Midbrain (tissue), 1 donor: ENCODE data around the gene RASGRF2.

ENCODE experiments used
- DNase-seq: peaks from one replicate; lab custom pipeline; 2025; lab: John Stamatoyannopoulos, UW

The RASGRF2 gene

GRCh38 chr5:81140441-81140840 is 180.3 kb downstream of the RASGRF2 start:
- no peak for DNase-seq

- no peak for DNase-seq
Observed at GRCh38 chr5:81140943-81141342, 180.8 kb downstream of the RASGRF2 start.

DNA sequence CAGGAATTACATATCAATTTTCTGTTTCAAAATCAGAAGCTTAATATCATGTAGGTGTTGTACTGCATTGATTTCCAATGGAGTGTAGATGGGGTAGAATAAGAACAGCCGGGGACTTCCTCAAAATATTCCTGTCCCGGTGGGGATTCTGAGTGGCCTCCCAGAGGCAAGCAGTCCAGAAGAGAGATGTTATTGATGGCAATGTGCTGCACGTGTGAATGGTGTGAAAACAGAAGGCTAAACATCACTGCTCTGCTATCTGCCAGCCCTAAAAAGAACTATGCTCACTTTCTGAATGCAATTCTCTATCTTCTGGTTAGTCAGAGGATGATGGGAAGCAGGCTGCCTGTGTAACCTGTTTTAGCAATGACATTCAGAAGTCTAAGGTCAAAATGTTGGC is 181.9 kb downstream of the RASGRF2 start:
- DNase-seq, result no peak

GRCh38 chr5:81145329-81145935 is 185.3 kb downstream of the RASGRF2 start:
- DNase-seq, result no peak

DNA sequence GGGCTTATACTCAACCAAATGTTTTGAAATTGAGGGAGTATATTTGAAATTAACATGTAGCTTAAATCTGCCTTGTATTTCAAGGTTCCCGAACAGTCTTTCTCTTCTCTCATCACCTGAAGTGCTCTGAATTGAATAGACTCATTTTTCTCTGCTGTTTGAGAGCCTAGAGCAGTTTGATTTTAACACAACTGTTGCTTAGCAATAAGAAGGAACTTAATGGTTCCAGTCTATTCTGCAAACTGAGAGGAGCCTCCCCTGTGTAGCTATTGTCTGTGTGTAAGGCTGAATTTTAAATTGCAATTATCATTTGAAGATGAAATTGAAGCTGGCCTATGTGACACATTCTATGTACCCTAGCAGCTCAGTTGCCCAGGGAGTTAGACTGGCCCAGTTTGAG is 185.9 kb downstream of the RASGRF2 start:
- no peak for DNase-seq

DNA sequence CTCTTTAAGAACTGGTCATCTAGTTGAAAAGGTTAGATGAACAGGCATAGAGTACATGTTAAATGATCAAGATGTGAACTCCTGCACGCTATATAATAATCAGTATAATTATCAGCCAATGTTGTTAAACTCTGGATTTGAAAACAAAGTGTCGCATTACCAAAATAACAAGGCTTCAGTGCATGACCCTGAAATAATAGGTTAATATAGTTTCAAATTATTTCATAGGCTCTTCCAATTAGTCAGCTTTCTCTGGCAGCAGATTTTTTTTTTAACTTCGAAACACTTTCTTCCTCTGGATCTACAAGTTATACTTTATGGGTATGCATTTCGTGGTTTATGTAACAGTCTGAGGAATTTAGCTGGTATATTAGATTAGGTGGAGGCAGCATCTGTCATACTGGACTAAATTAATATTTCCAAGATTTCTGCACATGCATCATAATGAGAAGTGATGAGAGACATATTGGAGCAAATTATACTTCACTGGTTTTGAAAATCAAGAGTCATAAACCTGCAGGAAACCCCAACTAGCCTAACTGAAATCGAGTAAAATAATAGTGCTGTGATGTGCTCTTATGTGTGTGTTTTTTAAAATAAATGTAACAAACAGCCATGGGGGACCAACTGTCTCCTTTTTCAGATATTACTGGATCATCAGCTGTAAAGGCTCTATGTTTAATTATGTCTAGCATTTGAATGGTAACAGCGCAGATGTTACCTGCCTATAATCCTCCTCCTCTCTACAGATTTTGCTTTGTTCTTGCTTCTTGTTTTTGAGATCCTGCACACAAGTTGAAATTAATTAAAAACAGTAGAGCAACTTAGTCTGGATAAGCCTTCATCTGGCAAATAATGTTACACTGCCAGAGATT is 187.1 kb downstream of the RASGRF2 start:
- no peak for DNase-seq

DNA sequence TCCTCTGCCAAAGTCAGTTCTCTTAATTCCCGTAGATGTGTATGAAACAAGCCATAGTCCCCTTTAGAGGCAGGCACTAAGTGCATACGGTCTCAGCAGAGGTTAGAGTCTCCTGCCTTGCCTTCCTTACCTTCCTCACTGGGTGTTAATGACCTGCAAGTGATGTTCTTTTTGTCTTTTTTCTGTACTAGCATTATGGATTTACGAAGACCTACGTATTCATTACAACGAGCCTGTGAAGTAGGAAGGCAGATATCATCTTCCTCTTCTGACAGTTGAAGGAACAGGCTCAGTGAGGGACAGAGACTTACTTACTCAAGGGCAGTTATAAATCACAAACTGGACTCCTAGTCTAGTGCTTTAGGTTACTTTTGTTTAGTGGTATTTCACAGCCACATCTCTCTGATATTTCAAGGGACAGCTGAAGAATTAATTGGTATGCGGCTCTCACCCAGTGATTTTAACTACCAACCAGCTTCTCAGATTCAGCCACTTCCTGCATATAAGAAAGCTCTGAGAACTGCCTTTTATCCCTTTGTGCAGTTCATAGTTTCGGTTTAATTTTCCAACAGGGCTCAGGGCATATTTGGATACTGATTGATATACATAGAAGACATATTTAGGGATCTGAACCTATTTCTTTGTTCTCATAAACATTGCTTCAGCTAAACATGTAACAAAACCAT is 187.9 kb downstream of the RASGRF2 start:
- no peak for DNase-seq

DNA sequence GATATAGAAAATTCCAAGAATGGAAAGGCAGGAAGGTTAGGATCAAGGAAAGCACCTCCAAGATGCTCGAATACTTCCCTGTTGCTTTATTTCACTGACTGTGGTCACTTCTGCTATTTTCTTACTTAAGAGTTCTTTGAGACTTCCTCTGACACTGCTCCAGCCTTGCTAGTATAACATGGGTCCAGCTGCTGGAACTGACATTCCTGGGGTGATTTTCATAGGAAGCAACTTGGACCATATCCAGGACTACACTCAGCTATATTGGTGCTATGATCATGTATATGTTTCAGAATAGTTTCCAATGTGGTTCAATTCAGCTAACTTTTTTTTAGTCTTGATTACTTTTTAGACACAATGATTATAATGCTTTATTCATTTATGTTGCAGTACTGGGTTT is 191.4 kb downstream of the RASGRF2 start:
- DNase-seq, result no peak

- DNase-seq, result no peak
Observed at GRCh38 chr5:81154725-81155124, 194.6 kb downstream of the RASGRF2 start.

- DNase-seq, result no peak
Observed at GRCh38 chr5:81156732-81157131, 196.6 kb downstream of the RASGRF2 start.

- no peak for DNase-seq
Observed at GRCh38 chr5:81161012-81161601, 200.9 kb downstream of the RASGRF2 start.

DNA sequence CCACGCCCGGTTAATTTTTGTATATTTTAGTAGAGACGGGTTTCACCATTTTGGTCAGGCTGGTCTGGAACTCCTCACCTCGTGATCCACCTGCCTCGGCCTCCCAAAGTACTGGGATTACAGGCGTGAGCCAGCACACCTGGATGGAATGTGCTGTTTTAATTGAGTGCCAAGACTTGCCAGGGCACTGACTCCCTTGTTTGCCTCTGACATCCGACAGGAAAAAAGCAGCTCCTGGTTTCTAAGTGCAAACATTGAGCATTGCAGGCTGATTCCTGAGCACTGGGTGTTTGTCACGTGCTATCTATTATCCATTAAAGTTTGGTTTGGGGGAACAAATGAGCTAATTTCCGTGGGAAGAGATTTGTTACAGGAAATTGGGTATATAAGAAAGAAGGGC is 202.3 kb downstream of the RASGRF2 start:
- no peak for DNase-seq

DNA sequence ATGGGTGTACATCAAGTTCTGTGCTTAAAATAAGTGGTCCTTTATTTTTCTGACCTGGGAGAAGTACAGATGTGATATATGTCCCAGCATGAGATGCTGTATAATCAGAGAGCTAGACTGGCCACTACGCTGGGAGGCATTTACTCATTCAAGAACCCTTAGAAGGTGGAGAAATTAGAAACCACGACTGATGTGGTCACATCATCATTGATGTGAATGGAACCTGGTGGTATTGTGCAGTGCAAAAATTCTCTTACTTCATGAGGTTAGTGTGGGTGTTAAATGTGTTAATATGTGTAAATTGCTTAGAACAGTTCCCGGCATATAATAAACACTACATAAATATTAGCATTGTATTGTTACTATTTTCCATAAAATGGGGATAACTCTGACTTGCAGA is 203.5 kb downstream of the RASGRF2 start:
- DNase-seq, result no peak

GRCh38 chr5:81164476-81164875 is 204.3 kb downstream of the RASGRF2 start:
- DNase-seq, result no peak

DNA sequence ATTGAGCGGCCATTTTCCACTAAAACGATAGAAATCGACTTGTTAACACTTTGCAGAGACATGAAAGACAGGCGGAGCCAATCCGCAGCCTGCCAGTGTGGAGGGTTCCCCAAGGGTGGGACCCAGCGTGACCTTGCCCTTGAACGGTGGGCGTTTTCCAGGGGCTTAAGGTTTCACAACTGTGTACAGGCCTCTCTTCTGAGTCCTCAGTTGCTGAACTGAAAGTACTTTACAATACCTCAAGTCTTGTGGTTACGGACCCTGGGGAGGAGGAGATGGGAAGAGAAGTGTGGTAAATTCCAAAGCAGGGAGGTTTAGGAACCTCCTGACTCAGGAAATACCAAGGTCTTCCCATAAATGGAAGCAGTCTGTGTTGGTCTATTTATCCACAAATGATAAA is 204.8 kb downstream of the RASGRF2 start:
- DNase-seq, result no peak

DNA sequence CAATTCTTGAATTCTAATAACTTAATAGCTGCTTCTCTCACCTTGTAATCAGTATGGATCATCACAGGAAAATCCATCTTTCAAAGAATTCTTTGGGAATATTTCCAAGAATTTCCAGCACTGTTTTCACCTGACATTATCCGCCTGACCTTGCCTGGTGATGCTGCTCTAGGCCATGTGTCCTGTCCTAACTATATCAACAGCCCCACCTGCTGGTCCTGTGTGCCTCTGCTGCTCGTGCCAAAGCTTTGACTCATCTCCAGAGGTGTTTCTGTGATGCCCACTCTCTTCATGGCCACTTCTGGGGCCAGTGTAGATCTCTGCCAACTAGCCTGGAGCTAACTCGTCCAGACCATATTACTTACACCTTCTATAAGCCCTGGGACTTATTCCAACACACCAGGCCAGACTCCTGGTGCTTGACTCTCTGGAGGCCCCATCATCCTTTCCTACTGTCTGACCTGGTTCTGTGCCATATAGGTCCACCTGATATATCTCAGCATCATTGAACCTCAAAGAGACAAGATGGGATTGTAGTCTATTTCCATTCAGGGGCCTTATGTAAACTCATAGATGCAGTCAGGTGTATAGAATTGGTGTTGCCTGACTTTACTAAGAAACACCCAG is 205.4 kb downstream of the RASGRF2 start:
- DNase-seq, result peak; percentile 50

GRCh38 chr5:81166430-81166829 is 206.3 kb downstream of the RASGRF2 start:
- DNase-seq, result no peak

DNA sequence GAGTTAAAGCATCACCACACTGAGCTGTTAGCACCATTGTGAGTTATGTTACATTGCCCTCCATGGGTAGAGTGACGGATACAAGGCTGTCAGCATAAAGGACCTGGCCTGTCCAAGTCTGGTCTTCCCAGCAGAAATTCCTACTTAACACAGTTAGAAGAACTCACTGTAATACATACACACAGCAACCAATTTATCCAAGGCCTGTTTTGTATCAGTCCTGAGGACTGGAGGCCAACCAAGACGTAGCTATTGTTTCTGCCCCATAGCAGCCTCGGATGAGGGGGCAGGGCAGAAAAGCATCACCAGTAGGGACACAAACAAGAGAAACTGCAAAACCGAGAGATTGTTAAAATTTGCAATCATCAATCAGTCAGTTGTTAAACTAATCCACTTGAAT is 206.9 kb downstream of the RASGRF2 start:
- DNase-seq, result no peak

DNA sequence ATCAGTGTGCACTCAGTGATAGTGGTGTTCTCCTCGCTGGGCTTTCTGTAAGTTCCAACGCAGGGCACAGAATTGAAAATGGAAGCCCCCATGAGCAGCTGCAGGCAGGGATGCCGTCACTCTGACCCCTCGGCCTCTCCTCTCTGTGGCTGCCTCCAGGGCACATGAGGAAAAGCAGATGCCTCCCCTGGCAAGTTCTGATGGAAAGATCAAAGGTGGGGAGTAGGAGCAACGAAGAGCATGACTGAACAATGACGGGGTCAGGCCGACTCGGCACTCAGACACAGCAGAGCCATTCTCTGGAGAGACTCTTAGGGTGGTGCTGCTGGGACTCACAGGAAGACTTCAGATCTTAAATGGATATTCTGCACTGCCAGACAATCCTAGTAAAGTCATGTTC is 207.4 kb downstream of the RASGRF2 start:
- no peak for DNase-seq

- DNase-seq, result no peak
Observed at GRCh38 chr5:81169924-81170323, 209.8 kb downstream of the RASGRF2 start.

DNA sequence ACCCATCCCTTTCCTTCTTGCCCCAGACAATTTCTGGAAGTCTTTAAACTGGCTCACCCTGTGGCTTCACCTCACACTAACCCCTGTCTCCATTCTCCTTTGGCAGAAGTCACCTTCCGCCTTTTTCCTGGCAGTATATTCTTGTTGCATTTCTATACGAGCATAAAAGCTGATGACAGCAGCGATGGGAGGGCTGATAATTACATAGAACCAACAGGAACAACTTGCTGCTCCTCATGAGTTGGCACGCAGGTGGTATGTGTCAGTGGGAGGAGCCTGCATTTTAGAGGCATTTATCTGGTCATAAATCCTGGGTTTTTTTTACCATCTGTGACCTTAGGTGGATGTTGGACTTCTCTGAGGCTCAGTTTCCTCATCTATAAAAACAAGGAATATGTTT is 211.6 kb downstream of the RASGRF2 start:
- no peak for DNase-seq

GRCh38 chr5:81172710-81173109 is 212.5 kb downstream of the RASGRF2 start:
- DNase-seq, result no peak
